DMS79 (cell line): ENCODE data around the gene LOXHD1.

Experiments
- DNase-seq: peaks from one replicate; lab custom pipeline; 2025; lab: John Stamatoyannopoulos, UW

The LOXHD1 gene

DNA sequence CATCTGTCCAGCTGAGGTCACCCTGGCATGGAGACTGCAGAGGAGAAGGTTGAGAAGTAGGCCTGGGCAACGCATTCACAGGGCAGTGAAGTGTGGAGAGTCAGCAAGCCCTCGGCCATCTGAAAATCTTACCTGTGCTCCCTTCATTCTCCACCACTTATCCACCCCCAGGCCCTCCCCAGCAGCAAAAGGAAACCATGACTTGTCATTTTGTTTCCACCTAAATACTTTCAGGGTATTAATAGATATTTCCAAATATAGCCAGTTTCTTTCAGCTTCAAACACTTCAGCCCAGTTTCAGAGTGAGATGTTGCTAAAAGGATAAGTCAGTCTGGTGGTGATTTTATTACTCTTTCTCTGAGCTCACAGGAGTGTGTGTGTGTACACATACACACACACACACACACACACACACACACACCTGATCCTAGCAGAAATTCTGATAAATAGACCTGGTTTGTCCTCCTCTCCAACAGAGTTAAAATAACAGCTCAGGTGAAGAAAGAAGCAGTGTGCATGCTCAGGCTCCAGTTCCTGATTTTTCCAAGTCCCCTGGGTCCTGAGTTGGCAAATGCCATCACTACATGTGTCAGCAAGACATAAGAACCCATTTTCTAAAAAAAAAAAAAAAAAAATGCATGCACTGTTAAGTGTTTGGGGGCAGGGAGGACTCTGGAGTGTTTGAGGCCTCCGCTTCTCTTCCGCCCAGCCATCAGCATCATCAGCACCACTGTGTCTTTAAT, 82.8 kb downstream of the LOXHD1 start:
- DNase-seq = no peak

DNA sequence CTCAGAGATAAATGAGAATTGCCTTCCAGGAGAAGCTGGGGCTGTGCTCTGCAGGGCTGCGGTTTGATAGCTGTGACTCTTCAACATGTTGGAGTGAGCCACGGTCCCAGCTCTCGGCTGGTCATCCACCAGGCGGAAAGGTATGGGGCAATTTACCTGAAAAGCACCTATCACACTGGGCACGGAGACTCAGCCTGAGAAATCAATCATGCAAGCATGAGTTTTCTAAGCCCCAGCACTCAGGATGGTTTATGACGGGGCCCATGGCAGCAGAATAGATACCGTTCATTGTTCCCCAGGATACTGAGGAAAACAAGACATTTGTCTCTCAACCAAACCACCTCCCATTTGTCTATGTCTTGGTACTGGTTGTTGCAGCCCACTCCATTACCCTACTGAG, 83.9 kb downstream of the LOXHD1 start:
- DNase-seq = no peak

DNA sequence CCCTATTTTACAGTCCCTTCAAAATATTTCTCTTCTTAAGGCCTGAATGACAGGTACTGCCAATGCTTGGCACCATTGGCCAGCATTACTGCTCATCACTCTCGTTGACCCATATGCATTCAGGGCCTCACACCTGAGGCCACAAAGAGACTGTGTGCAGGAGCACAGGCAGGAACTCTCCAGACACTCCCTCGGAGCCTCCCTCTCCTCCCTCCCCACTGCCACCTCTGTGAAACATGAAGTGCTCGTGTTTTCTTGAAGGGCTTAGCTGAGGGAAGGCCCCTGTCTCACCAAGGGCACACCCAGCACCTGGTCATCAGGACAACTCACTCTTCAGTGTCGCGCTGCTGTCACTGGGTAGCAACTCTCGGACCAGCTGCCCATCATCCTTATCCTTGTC, 85.3 kb downstream of the LOXHD1 start:
- no peak for DNase-seq

DNA sequence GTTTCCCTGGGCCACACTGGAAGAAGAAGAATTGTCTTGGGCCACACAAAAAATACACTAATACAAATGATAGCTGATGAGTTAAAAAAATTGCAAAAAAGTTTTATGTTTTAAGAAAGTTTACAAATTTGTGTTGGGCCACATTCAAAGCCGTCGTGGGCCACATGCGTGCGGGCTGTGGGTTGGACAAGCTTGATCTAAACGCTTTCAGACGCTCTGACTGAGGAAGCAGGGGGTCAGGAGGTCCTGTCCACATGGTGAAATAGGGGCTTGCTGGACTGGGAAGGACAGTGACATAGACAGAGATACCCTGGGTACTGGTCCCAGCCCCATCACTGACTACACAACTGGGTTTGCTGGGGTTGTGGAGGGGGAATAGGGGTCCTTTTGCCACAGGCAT, 86.4 kb downstream of the LOXHD1 start:
- DNase-seq = no peak

DNA sequence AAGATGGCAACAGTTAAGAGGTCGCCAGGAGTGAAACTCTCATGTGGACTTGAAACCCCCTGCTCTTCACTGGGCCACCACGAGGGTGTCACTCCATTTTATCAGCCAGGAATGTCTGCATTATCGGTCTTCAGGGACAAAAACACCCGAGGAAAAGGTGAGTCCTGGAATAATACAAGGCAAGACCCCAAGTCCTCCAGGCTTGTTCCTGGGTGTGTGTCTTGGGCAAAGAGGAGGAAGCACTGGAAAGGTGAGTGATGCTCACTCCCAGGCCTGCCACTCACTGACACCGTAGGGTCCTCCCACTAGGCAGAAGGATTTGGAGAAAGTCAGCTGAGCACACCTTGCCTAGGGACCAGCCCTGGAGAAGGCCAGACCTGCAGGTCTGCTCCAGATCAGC, 86.9 kb downstream of the LOXHD1 start:
- no peak for DNase-seq

DNA sequence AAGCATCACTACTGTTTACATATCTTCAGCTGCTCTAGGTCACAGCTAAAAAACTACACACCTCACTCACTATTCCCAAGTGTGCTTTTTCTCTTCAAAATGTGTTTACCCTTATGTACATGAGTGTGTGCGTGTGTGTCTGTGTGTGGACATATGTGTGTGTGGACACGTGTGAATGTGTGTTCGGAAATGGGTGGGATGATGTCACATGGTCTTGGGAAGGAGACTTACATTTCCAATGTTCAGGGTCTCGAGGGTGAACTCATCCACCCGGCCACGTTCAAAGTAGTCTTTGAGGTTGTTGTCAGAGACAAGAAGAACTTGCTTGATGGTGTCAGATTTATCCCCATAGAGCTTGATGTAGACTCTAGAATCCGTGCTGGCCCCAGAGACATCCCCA, 87.8 kb downstream of the LOXHD1 start:
- no peak for DNase-seq

DNA sequence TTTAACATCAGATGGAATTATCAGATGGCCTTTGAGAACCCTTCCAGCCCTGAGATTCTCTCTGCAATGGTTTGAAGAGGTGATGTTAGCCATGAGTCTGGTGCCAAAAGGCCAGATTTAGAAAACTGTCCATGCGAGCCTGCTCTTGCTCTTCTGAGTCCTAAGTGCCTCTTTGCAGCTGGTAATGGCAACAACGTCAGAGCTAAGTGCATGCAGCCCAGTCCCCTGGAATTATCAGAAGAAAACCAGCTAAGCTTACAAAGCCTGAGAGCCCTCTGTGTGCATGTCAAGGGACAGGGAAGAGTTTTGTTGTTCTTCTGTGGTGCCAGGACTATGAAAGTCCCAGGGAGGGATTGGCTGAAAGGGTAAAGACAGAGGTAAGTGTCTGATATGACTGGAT, 89.8 kb downstream of the LOXHD1 start:
- peak; percentile 84 for DNase-seq

DNA sequence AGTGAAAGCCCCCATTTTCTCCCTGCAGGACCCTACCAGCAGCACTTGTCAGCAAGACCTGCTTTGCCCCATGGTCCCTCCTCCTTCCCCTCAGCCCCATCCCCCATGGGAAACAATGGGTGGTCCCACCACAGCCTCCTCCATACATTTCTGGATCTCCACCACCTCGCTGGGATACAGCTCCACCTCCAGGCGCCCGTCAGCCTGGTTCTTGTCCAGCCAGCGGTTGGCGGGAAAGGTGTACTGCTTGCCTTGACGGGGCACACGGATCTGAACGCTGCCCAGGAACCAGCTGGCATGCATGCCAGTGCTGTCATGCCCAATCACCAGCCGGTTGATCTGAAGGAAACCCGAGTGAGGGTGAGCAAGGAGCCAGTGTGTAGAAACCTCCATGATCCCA, 90.9 kb downstream of the LOXHD1 start:
- no peak for DNase-seq

DNA sequence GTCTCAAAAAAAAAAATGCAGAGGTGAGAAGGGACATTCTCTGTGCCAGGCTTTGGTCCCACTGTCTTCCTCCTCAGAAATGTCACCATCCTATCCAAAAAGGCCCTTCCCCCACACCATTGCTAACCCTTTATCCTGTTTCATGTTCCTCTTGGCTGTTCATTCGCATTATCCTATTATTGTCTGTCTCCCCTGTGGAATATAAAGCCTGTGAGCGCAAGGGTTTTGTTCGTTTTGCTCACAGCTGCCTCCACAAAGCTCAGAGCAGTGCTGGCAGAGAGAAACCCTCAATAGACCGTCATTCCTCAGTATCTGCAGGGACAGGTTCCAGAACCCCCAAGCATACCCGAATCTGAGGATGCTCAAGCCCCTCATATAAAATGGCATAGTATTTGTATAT, 91.8 kb downstream of the LOXHD1 start:
- DNase-seq = no peak

DNA sequence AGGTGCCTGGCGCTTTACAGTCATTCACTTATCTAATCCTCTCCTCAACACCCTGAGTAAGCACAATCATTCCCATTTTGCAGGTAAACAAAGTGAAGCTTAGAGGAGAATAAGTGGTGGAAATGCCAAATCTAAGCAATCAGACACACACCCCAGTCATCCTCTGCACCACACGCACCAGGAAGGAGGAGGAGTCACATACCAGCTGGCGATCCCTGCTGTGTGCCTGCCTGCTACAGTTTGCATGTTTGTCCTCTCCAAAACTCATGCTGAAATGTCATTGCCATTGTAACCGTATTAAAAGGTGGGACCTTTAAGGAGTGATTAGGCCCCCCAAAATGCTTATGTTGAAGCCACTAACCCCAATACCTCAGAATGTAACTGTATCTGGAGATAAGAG, 93.7 kb downstream of the LOXHD1 start:
- DNase-seq = no peak

DNA sequence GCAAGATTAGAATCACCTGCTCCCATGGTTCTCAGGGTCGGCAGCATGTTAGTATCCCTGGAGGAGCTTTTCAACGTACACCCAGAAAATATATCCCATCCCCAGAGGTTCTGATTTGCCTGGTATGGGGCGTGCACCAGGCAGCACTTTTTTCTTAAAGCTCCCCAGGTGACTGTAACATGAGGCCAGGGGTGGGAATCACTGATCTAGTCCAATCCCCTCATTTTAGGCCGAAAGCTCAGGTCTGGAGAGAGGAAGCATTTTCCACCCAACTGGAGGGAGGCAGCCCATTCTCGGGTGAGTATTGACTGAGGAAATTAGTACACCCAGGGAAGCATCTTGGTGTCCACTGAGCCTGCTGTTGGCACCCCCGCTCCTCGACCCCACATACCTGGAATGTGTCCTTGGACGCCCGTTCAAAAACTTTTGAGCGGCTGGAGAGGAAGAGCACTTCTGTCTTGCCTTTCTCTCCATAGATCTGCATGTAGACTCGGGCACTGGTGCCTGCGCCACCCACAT, 94.3 kb downstream of the LOXHD1 start:
- no peak for DNase-seq

DNA sequence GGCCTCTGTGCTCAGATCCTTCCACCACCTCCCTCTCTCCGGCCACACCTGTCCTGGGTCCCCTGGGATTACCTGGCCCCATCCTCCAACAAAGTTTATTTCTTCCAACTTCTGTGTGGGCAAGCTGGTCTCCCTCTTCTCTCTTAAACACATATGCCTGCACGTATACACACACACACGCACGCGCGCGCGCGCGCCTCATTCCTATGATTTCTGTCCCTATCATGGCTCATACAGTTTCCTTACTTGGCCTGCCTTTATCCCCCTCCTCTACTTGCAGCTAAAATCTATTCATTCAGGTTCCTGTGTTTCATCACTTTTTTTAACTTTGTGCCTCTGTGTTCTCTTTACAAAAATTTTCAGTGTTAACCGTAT, 96.4 kb downstream of the LOXHD1 start:
- DNase-seq = no peak

DNA sequence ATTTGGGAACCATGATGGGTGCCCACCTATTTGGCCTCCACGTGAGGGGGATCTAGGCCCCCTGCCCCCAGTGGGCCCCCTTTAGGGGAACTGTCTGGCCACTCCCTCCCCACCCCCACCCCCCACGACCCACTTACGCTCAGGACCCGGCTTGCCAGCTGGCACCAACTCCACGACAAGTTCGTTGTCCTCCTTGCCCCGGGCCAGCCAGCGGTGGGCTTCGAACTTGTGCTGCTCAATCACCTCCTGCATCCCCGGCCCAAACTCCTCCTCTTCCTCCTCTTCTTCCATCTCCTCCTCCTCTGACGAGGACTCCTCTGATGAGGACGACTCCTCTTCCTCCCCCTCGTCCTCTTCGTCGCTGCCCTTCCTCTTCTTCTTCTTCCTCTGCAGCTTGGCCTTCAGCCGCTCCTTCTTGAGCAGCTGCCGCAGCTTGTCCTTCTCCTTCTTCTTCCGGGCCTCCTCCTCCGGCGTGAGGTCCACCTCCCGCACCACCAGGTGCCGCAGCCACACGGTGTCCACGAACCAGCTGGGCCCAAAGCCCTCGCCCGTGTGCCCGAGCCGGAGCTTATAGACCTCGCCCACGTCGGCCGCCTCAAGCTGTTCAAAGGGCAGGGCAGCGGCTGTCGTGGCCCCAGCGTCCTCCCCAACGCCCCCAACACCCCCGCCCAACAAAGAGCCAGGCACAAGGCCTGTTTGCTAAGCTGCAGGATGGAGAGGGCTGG, 96.9 kb downstream of the LOXHD1 start:
- DNase-seq = no peak

DNA sequence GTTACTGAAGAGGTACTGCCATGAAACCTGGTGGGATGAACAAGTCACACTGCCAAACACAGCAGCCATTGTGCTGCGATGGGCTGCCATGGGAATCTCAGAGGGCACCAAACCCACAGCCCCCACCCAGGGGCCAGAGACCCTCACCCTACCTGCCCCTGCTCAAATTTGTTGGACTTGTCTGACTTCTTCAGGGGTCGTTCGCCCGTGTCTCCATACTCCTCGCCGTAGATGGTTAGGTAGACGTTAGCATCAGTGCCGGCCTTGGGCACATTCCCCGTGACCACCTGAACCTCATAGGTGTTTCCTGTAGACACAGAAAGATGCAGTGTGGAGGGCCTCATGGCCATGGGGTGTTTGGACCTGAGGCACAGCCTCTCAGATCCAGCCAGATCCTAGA, 97.7 kb downstream of the LOXHD1 start:
- DNase-seq = no peak

DNA sequence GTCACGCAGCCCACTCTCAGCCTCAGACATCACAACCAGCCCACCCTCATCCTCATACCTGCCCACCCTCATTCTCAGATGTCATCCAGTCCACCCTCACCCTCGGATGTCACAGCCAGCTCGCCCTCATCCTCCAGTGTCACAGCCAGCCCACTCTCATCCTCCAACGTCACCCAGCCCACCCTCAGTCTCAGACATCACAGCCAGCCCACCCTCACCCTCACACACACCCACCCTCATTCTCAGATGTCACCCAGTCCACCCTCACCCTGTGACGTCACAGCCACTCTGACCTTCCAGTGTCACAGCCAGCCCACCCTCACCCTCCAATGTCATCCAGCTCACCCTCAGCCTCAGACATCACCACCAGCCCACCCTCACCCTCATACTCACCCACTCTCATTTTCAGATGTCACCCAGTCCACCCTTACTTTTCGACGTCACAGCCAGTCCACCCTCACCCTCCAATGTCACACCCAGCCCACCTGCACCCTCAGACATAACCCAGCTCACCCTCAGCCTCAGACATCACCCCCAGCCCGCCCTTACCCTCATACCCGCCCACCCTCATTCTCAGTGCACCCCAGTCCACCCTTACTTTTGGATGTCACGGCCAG, 100.3 kb downstream of the LOXHD1 start:
- no peak for DNase-seq

DNA sequence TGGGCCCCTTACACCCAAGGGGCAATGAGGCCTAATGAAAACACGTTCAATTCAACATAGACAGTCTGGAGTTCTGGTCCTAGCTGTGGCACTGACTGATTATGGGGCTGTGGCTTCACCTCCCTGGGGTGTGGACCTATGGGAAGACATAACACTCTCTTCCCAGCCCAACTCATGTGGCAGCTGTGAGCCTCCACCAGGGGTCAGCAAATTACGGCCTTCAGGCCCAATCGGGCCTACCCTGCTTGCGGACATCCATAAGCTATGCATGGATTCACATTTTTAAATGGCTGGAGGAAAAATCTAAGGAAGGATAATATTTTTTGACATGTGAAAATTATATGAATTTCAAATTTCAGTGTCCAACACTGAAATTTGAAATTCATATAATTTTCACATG, 101.3 kb downstream of the LOXHD1 start:
- no peak for DNase-seq

DNA sequence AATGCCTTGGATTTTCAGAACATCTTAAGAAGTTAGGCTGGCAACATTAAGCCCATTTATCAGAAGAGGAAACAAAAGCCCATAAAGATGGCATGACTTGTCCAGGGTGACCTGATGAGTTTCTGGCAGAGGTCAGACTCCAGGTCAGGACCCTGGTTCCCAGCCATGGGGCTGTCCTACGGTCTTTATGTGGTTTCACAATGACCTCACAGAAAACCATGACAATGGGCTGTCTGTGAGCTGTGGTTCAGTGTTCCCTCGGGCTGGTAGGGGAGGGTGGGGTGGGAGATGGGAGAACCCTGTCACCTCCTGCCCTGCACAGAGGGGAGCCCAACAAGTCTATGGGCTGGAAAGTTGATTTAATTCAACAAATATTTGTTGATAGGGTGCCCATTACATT, 101.8 kb downstream of the LOXHD1 start:
- no peak for DNase-seq

DNA sequence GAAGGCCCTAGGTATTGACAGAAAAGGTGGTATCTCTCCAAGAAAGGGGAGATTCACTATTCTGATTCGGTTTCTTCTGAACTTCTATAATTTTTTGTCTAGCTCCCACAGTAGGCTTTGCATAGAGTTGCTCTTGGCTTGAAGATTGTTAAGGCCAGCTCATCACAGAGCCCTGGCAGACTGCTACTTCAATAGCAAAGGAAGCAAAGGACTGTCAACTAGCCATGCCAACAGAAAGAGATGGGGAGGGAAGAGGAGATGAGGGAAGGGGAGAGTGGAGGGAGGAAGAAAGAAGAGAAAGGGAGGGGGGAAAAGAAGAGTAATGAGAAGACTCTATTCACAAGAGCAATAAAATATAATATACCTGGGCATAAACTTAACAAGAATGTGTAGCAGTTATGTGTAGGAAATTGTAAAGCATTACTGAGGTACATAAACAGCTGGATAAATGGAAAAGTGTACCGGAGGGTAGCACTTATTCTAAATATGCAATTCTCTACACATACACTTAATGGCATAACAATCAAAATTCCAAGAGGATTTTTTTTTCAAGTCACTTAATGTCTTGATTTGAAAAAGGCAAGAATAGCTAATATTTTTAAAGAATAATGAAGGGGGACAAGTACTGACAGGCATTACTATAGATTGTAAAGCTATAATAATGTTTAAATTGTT, 102.5 kb downstream of the LOXHD1 start:
- no peak for DNase-seq

DNA sequence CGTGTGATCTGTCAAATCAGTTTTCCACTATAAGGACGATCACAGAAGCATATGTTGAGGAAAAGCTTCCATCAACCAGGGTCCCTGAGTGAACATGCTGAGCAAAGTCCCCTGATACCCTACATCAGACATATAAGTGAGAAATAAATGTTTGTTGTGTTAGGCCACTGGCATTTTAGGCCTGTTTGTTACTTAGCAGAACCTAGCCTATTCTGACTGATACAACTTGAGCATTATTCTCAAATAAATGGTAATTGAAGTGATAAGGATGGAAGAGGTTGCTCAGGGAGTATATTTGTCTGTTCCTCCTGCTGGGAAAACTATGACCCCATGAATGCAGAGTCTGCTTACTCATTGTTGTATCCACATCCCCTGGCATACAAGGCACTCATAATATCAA, 106.4 kb downstream of the LOXHD1 start:
- DNase-seq = no peak

DNA sequence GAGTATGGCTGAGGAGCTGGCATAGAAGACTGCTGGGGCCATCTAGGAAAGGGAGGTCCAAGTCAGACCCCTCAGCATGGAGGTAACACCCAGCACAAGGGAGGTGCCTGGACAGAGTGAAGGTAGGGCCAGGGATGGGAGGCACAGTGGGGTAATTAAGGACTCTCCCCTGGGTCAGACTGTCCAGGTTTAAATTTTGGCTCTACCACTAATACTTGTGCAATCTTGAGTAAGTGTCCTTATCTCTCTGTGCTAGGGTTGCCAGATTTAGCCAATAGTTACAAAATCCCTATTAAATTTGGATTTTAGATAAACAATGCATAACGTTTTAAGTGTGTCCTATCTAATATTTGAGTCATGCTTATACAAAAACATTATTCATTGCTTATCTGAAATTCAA, 109.5 kb downstream of the LOXHD1 start:
- no peak for DNase-seq

DNA sequence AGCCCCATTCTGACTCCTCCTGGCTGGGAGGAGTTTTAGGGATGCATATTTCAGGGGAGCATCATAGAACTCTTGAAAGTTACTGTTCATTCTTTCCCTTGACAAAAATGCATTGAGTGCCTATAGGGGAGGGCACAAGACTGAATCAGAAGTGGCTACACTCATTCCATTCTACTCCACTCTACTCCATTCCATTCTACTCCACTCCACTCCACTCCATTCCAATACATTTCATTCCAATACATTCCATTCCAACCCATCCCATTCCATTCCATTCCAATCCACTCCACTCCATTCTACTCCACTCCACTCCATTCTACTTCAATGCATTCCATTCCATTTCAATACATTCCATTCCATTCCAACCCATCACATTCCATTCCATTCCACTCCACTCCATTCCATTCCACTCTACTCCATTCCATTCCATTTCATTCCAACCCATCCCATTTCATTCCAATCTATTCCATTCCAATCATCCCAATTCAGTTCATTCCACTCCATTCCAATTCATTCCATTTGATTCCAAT, 110.8 kb downstream of the LOXHD1 start:
- no peak for DNase-seq

DNA sequence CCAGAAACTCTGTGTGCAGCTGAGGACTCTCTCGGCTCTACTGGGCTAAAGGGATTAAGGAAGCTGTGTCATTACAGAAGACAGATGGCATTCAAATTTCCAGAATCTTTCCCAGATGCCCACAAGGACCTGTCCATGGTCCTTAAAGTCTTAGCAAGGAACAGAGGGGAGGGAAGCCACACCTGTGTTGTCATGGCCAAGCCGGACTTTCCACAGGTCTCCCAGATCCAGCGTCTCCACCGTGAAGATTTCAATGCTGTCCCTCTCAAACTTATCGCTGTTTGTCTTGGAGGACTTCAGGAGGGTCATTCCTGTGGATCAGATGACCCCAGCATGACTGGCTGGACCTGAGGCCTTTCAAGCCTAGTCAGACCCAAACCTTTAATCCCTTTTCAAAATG, 114.5 kb downstream of the LOXHD1 start:
- DNase-seq = no peak
